GM12865 (cell line): ENCODE results near the gene HNRNPAB.

Experiments
- DNase-seq: peaks from one replicate; pipeline ENCODE4 v3.0.0; 2010; ENCODE audit warnings: low read depth
- H3K4me3 ChIP-seq: 2 replicates; pipeline ENCODE4 v1.5.1; 2011; ENCODE audit warnings: mild to moderate bottlenecking, low read depth, low read length, control low read depth
- TF ChIP-seq, protein P1 (sequence below): IDR thresholded peaks from 2 replicates; pipeline ENCODE4 v1.5.1; 2011; ENCODE audit warnings: low read length, control low read depth, low read depth, inconsistent platforms; ENCODE audit not compliant: insufficient read depth; ENCODE audit errors: missing control alignments

The HNRNPAB gene

DNA sequence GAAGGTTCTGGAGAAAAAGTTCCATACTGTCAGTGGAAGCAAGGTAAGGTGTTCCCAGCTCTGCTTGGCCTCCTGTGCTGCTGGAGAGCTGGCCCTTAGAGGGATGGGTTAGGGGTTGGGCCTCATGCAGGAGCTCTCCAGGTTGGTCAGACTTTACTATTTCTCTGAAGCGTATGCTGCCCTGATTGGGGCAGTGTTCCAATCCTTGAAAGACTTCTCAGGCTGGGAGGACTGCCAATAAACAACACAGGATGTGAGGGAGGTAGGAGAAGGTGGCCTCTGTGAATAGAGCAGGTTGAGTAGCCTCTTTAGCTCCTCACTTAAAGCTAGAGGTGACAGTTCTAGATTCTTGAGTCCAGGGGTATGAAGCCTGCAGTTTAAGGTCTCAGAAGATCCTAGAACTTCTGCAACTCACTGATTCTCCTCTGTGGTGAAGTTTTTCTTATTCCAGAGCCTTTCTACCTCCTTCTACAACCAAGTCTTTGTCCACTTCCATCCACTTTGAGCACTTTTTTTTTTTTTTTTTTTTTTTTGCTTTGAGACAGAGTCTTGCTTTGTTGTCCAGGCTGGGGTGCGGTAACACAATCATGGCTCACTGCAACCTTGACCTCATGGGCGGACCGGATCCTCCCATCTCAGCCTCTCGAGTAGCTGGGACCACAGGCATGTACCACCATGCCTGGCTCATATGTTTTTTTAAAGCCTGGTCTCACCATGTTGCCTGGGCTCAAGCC, 3.0 kb downstream of the HNRNPAB start:
- no peak overlapping the region; the same call in 1 of the 2 replicates for H3K4me3 ChIP-seq
- TF ChIP-seq, protein P1, sequence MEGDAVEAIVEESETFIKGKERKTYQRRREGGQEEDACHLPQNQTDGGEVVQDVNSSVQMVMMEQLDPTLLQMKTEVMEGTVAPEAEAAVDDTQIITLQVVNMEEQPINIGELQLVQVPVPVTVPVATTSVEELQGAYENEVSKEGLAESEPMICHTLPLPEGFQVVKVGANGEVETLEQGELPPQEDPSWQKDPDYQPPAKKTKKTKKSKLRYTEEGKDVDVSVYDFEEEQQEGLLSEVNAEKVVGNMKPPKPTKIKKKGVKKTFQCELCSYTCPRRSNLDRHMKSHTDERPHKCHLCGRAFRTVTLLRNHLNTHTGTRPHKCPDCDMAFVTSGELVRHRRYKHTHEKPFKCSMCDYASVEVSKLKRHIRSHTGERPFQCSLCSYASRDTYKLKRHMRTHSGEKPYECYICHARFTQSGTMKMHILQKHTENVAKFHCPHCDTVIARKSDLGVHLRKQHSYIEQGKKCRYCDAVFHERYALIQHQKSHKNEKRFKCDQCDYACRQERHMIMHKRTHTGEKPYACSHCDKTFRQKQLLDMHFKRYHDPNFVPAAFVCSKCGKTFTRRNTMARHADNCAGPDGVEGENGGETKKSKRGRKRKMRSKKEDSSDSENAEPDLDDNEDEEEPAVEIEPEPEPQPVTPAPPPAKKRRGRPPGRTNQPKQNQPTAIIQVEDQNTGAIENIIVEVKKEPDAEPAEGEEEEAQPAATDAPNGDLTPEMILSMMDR = no peak
- no peak for DNase-seq

DNA sequence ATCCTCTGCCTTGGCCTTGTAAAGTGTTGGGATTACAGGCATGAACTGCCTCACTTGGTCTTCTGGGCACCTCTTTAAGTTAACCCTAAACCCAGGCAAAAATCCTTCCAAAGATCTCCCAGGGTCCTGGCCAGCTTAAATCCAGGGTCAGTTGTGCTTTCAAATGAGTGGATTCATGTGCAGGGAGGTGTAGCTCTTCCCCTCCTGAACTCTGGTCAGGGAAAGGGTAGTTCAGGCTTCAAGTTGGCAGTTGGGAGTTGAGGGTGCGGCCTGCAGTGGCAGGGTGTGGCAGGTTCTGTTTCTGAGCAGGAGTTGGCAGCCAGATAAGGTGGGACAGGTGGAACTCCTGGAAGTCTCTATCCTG, 3.6 kb downstream of the HNRNPAB start:
- no peak overlapping the region for H3K4me3 ChIP-seq
- TF ChIP-seq, protein P1 = no peak

DNA sequence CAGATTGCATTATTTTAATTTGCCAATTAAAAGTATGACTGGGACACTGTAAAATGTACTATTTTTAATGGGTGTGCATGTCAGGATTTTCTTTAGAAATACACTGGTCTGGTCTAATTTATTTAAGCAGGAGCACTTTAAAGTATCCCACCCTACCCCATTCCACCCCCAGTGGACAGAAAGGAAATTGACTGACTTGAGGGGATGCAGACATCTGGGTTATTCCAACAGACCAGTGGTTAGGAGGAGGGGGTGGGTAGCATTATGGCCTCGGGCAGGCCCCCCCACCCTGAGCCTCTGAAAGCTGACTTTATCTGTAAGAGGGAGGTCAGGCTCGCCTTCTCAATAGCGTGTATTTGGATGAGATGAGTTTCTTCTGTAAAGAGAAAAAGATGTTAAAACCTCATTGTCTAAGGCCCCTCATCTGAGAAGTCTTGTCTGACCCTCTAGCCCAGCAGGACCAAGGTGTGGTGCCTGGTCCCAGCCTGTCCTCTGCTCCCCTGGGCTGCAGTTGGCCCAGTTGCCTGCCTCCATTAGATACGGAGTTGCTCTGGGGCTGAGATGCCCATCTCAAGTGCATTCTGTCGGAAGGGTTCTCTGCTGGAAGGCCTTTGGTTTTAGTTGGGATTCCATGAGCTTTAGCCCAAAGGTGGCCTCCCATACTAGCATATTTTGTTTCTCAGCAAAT, 4.4 kb downstream of the HNRNPAB start:
- TF ChIP-seq, protein P1 = peak; percentile 15
- no peak overlapping the region for H3K4me3 ChIP-seq
- no peak for DNase-seq

More for the DNA sequence above, 3.6 kb downstream of the HNRNPAB start:
- DNase-seq = no peak

DNA sequence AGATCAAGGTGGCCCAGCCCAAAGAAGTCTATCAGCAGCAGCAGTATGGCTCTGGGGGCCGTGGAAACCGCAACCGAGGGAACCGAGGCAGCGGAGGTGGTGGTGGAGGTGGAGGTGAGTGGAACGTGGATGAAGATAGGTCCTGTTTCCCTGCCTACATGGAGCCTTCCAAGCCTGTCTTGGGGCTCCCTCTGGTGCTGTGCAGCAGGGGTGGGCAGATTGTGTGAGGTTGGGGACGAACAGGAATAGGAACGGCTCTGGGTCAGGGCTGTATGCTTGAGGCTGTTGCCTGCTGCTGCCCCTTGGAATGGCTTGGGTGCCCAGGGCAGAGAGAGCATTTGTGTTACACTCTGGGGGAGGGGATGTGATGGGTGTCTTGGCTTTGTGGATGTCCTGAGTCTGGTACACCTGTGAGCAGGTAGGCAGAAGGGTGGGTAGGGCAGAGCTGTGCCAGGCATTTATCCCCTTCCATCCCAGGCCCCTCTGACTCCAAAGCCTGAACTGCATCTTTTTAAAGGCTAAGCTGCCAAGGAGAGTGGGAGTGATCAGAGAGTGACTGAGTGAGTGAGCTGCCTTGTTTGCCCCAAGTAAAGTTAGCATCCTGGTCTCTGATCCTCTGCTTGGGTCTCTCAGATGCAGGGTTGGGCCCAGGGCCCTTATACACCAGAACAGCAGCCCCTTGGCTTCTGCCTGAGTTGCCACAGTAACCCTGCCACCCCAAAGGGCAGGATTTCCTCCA, 5.2 kb downstream of the HNRNPAB start:
- no peak for DNase-seq
- TF ChIP-seq, protein P1 = no peak
- H3K4me3 ChIP-seq = no peak overlapping the region

DNA sequence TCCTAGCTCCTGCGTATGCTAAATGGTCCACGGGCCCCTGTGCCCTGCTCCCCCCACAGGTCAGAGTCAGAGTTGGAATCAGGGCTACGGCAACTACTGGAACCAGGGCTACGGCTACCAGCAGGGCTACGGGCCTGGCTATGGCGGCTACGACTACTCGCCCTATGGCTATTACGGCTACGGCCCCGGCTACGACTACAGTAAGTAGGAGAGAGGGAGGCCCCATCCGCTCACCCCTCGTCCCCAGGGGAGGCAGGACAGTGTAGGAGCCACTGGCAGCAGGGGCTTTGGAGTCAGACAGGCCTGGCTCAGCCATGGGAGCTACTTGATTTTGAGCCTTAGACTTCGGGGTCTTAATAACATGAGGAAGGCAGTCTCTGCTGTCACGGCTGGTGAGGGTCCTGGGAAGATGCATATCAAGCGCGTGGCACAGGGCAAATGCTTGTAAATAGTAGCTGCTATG, 5.8 kb downstream of the HNRNPAB start:
- TF ChIP-seq, protein P1 = no peak
- no peak overlapping the region for H3K4me3 ChIP-seq
- no peak for DNase-seq

DNA sequence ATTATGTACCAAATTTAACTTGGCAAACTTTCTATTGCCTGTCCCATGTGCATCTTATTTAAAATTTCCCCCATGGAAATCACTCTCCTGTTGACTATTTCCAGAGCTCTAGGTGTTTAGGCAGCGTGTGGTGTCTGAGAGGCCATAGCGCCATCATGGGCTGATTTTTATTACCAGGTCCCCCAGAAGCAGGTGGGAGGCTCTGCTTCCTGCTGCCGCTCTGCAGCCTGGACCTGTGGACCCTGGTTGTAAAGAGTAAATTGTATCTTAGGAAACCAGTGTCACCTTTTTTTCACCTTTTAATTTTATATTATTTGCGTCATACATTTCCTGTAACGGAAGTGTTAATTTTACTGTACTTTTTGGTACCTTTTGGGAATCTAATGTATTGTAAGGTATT, 6.4 kb downstream of the HNRNPAB start:
- H3K4me3 ChIP-seq = no peak overlapping the region
- TF ChIP-seq, protein P1 = no peak
- DNase-seq = no peak
